Adipose tissue (tissue), 3 donors: ENCODE data around the gene ZNF664. TPM values are rescaled to one million over a fixed set of nuclear protein-coding genes. Genes with fewer than 3 reads are reported as not detected.

ENCODE experiments used
- H3K27ac ChIP-seq: one replicate; pipeline ENCODE4 v1.5.1; 2013; ENCODE audit warnings: low read depth, low read length
- WGBS, 3 donors: extraction: QIAGEN DNeasy Blood & Tissue Kit; methylation state at CpG; one replicate each; pipeline ENCODE4 v1.1.7; 2013; 5-methylcytosine and 5-hydroxymethylcytosine counted together
- polyA plus RNA-seq, 3 donors: library from polyadenylated mRNA; stranded (reverse); fragments of 200-250 nt; gene quantifications; one replicate each; pipeline ENCODE4 v1.2.3, GENCODE V29; 2013
- donor health status: healthy with polysubstance abuse.
- donor health status: Bipolar disorder and iron deficiency.
- donor health status: healthy.

ZNF664 gene
- polyA plus RNA-seq, 3 donors: 29.8 to 105 (median 76.4) TPM

DNA sequence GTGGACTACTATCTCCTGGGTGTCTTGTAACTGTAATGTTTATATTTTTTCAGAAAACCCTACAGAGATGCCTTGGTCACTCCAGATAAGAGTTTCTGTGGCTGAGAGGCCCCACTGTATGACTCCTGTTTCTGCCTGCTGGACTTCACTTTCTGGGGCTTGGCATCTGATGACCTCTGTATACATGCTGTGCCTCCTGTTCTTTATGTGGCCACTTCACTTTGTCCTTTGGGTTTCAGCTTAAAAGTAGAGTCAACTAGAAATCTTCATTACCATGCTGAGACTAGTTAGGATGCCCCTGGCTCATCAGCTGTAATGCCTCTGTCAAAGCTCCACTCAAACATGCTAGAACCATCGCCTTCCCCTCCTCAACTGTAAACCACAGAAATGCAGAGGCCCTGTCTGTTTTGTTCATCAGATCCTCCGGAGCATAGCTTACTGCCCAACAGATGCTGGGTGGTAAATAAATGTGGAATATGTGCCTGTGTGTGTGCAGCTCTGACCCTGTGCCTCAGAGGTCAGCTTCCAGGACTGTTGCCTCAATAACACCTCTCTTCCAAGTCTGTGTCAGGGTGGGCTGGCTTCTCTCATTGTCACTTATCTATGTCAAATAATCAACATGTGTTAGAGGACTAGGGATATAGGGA lies 25.5 kb downstream of the ZNF664 start:
- 85 to 88% (median 85%) methylated on average over 2 of the region's 2 CpGs for WGBS, 3 donors

DNA sequence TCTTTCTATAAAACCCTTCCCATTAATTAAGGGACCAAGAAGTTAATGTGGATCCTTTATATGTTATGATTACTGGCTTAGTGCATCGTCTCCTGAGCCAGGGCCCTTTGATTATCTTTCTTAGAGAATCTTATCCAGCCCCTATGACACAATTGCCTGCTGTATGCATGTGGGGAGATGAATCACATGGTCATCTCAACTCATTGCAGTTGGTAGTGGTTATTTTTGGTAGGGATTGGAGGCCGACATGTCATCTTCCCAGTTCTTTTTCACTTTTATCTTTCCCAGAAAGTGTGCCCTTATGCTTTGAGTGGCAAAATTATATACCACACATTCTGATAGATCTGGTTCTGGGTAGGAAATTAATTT lies 26.0 kb downstream of the ZNF664 start:
- no peak overlapping the region for H3K27ac ChIP-seq
- WGBS, 3 donors: 80 to 91% (median 87%) methylated on average over 2 of the region's 2 CpGs

More for the DNA sequence above, 25.5 kb downstream of the ZNF664 start:
- H3K27ac ChIP-seq: no peak overlapping the region

DNA sequence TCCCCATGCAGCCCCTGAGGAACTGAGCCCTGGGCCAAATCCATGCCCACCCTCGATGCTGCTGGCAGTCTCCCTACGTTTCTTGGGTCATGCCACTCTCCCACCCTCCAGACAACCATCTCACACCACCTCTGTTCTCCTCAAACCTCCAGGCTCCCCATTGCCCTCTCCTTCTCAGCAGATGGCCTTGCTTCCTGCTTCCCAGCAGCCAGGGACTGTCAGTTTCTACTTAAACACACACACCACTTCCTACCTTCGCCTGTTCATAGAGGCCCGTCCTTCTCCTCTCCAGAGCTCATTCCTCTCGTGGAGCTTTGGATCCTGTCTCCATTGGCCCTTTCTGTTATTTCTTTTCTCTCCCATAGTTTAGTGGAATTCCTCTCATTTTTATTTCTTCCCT lies 27.1 kb downstream of the ZNF664 start:
- 85 to 96% (median 90%) methylated on average over 5 of the region's 5 CpGs for WGBS, 3 donors
- no peak overlapping the region for H3K27ac ChIP-seq

DNA sequence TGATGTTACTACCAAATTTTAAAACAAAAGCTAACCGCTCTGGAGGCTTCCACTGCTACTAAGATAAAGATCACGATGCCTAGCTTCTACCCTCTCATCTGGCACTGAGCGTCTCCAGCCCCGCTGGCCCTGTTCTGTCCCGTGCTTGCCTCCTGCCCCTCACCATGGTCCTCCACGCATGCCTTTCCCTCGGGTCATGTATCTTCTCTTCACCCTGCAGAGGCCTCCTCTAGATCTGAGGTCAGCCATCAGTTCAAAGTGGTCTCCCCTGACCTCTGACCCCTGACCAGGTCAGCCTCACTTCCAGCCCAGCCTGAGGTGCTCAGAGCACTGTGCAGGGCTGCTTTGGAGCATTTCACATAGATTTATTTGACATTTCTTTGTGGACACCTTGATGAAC lies 28.3 kb downstream of the ZNF664 start:
- WGBS, 3 donors: 84 to 89% (median 86%) methylated on average over 7 of the region's 7 CpGs
- H3K27ac ChIP-seq: no peak overlapping the region

DNA sequence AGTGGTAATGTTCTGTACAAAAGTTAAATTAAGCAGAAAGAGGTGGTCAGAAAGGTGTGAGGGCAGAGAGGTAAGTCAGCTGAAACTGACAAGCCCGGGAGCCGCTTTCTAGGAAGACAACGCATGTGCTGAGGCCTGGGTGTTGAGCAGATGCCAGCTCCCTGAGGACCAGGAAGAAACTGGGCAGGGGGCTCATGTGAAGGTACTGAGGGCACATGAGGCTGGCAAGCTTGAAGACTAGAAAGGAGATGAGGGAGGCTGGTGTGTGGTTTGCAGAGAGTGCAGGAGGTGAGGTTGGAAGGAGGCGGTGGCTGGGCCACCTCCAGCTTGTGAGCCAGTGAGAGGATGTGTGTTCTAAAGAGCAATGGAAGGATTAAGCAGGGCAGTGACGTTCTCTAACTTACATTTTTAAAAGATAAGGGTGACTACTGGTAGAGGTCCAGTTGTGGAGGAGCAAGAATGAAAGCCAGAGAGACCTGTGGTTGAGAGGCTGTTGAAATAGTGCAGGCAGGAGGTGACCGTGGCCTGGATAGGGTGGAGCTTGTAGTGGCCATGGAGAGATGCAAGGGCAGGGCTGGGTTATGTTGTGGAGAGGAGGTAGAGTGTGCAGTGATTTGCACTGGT lies 29.1 kb downstream of the ZNF664 start:
- whole genome bisulfite sequencing, 3 donors: 70 to 85% (median 79%) methylated on average over 6 of the region's 6 CpGs
- no peak overlapping the region for H3K27ac ChIP-seq

DNA sequence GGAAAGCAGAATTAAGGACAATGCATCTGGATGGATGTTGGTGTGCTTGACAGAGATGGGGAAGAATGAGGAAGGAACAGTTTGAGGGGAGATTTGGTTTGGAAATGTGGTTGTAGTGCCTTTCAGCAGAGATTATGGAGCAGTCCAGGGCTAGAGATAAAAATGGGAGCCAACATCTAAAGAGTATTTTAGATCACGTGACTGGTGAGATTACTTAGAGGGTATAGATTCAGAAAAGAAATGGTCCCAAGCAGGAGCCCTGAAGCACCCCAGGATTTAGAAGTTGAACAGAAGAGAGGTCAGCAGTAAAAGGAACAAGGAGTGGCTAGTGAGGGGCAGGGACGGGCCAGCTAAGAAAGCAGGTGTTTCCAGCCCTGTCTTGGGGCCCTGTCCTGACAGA lies 29.6 kb downstream of the ZNF664 start:
- 64 to 82% (median 69%) methylated on average over 2 of the region's 2 CpGs for WGBS, 3 donors
- no peak overlapping the region for H3K27ac ChIP-seq

DNA sequence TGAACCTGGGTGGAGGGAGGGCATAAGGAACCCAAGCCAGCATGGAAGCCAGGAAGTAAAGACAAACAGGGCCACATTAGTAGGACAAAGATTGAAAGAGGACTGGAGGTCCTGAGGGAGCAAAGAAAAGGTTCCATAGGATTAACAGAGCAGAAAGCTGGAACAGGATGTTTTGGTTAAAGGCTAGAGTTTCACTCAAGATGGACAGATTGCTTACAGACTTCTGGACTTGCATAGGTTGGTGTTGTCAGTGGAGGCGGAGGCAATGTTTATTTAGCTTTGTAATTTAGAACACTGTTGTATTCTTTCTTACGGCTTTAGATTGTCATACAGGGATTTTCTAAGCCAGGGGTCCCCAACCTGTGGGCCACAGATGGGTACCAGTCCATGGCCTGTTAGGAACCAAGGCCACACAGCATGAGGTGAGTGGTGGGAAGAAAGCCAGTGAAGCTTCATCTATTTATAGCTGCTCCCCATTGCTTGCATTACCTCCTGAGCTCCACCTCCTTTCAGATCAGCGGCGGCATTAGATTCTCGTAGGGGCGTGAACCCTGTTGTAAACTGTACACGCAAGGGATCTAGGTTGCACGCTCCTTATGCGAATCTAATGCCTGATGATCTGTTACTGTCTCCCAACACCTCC lies 31.3 kb downstream of the ZNF664 start:
- WGBS, 3 donors: 80 to 98% (median 94%) methylated on average over 9 of the region's 9 CpGs
- no peak overlapping the region for H3K27ac ChIP-seq

DNA sequence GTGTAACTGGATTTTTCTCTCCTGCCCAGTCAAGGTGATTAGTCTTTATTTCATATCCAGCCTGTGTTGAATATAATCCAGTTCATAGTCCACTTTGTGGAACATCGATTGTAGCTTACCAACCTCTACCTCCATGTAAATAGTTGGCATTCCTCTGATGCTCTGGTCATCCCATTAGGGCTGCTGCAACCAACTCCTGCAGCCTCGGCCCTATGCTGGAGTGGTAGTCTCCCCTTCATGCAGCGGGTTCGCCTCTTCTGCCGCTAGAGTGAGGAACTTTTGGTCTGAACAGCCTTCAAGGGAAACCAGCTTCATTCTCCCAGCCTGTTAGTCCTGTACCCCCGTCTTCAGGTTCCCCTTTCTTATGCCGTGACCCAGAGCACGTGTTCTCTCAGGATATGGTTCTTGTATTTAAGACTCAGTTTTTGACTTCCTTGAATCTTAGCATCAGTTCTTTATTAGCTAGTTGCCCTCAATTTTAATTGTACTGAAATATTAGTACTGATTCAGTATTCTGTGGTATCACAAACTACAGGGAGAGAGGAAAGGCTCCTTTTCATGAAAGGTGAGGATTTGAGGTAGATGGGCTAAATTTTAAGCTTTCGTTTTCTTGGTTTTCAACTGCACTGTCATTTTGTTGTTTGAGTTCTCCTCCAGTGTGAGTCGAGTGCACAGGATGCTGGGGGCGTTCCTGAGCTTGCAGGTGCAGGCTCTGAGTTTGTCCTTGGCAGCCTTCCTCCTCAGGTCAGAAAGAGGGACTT lies 33.2 kb downstream of the ZNF664 start:
- WGBS, 3 donors: 58 to 68% (median 62%) methylated on average over 11 of the region's 11 CpGs
- no peak overlapping the region for H3K27ac ChIP-seq

DNA sequence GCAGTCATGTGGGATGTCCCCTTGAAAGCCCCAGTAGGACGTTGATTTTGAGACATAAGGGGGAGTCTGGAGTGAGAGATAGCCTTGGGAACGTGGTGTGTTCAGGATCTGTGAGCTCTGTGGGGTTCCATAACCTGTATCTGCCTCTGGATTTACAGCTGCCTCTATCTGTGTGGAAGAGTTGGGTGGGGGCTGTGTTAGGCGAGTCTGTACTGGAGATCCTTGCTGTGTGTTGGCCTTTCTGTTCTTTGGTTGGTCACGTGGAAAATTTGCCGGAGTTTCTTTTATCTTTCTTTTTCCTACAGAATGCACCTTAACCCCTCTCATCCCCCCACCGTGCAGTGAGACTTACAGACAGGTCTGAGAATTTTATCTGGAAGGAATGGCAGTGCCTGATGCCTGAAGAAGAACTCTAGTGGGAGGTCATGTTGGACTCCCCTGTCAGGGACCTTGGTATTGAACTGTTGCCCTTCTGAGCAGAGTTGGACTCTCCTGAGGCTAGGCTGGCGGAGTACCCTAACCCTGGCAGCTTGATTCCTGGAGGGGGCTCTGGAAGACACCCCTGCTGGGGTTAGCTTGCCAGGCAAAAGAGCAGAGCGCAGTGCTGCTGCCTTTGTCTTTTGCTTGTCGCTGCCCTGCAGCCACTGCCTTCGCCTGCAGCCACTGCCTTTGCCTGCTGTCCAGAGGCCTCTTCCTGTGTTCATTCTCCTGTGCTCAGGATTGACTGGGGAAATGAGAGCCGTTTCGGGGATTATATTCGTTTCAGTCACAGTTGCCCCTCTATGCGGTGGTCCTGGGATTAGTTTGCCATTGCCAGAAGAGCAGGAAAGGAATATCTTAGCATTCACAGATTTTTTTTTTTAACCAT lies 34.1 kb downstream of the ZNF664 start:
- no peak overlapping the region for H3K27ac ChIP-seq
- WGBS, 3 donors: 74 to 83% (median 81%) methylated on average over 14 of the region's 14 CpGs

DNA sequence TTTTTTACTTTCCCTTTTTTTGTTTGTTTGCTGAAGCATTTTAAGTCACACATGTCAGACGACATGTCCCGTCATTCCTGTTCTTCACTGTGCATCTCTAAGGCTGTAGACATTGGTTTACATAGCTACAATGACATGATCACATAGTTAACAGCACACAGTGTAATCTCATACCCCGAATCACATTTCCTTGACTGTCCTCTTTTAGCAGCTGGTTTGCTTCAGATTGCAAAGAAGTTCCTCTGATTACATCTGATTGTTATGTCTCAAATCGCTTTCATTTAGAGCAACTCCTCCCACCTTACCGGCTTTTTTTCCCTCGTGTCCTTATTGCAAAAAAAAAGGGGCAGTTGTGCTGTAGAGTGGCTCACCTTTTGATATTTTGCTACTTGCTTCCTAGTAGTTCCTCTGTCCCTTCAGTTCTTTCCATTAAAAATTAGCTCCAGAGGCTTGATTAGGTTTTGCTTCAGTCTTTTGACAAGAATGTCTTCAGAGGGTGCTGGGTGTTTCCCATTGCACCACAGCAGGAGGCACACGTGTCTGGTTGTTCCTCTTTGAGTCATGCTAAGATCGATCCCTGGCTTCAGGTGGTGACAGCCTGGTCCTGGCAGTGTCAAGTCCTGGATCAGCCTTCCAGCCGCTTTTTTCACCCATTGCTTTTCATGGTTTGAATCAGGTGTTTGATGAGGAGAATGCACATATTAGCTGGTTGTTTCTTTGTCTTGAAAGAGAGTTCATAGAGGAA lies 35.0 kb downstream of the ZNF664 start:
- no peak overlapping the region for H3K27ac ChIP-seq
- 43 to 58% (median 57%) methylated on average over 9 of the region's 9 CpGs for WGBS, 3 donors

DNA sequence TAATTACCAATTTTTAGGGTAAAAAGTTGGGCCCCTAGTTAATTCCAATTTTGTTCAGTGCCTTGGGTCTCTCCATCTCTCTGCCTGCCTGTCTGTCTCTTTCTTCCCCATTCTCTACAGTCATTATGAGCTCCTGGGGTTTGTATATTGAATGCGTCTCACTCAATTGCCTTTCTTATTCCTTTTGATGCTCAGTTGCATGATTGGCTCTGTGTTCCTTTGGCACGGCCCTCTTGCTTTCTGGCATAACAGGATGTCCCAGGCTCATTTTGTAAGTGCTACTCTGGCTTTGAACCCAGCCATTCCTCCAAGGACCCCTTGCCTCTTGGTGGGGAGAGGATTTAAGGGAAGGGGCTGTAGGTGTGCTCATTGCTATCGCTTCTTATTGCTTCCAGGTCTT lies 35.6 kb downstream of the ZNF664 start:
- 75 to 84% (median 77%) methylated on average over 3 of the region's 3 CpGs for WGBS, 3 donors
- no peak overlapping the region for H3K27ac ChIP-seq

DNA sequence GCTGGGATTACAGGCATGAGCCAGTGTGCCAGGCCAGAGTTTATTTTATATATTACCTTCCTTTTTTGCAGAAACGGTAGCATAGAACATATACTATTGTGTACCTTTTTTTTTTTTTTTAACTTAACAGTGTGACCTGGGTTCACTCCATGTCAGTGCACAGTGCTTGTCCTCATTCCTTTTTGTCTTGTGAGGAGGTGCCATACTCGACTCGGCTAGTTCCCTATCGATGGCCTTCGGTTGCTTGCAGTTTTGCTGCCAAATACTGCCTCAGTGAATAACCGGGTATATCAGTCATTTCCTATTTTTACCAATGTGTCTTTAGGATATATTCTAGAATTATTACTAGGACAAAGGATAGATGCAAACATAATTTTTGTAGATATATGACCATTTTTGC lies 36.8 kb downstream of the ZNF664 start:
- WGBS, 3 donors: 79 to 85% (median 81%) methylated on average over 6 of the region's 6 CpGs
- H3K27ac ChIP-seq: no peak overlapping the region

DNA sequence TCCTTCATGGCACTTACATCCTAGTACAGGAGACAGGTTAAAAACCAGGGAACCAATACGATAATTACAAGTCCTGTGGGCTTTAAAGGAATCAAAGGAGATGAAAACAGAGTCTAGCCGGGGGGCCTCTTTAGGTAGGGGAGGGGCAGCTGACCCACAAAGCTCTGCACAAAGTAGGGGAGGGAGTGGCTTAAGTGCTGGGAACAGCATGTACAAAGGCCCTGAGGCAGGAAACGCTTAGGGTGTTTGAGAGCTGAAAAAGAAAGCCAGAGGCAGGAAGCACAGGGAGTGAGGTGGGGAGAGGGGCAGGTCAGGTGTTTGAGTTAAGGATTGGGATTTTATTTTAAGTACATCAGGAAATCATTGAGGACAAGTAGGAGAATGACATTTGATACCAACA lies 37.7 kb downstream of the ZNF664 start:
- no peak overlapping the region for H3K27ac ChIP-seq
- 84 to 91% (median 87%) methylated on average over 3 of the region's 3 CpGs for WGBS, 3 donors

DNA sequence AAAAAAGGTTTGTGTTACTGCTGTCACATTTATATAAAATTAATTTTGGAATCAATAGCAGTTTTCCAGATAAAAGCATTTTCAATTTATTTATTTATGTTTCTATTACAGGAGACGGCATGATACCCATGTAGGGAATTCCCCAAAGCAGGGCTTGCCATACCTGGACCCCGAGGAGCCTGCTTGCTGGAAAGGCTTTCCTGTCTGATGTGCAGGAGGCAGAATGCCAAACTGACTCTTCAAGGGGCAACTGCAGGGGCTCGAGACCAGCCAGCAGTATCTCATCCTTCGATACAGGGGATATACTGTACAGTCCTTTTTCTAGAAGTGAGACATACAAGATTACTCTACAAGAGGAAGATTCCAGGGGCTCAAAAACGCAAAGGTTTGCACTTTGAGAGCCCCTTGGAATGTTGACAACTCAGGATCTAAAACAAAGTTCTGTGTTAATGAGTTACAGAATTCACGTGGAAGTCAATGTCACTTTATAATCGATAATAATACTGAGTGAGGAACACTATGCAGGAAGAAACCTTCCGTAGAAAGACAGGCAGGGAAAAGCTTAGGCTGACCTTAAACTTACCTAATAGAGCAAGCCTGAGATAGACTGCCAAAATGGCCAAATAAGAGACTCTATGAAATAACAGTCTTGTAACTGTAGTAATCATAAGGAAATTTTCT lies 38.6 kb downstream of the ZNF664 start:
- WGBS, 3 donors: 33 to 93% (median 88%) methylated on average over 8 of the region's 8 CpGs
- H3K27ac ChIP-seq: no peak overlapping the region

DNA sequence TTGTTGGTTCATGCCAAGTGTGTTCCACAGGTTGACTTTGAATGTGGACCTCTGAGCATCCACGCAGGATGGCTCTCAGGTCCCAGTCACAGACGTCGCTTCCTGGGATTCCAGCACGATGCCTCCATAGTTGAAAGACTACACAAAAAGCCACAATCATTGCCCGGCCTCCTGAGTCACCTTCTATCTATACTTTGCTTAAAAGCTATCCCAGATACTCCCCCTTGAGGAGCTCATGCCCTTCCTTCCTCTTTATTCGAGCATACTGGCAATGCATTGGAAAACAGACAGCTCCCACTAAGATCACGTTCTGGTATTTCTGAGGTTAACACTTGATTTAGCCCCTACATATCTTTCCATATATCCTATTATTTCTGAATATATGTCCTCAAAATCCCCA lies 40.1 kb downstream of the ZNF664 start:
- H3K27ac ChIP-seq: no peak overlapping the region
- WGBS, 3 donors: 78 to 92% (median 86%) methylated on average over 7 of the region's 7 CpGs

DNA sequence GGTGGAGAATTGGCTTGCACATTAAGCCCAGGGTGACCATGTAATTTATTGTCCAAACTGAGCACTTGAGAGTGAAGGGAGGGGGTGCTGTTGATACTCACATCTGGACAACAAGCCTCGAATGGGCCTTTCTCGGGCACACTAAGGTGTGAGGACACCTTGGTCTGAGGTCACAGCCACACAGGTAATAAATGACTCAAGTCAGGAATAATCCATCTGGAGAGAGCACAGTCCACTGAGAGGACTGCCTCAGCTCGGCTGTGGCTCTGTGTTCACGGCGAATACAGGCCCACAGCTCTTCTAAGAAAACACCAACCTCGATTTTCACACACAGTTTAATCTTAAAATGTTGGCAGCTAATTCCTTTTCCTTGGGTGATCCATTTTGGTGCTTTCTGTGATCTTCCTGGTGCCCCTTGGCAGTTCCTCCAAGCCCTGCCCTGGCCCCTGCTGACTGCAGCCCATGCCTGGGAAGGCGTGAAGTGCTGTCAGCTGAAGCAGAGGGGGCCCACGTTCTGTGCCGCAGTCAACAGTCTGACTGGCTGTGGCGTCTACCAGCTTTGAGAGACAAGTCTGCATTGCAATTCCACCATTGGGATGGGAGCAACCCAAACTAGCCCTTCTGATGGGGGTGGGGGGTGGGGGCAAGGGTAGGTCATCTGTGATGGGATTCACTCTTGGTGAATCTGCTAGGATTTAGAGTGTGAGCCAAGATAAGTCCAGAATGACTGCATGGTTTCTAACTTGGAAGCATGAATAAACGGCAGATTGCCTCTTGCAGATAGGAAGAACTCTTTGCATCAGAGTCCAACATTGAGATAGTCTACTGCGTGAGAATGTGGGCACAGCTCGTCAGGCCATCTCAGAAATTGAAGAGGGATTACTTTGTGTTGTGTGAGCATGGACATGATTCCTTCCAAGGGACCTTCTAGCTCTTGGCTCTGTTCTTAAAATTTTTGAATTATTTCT lies 42.8 kb downstream of the ZNF664 start:
- WGBS, 3 donors: 85 to 86% (median 85%) methylated on average over 13 of the region's 13 CpGs
- no peak overlapping the region for H3K27ac ChIP-seq
